NB4 (cell line): ENCODE data around the gene SARS1.

Experiments used
- MYC ChIP-seq: IDR thresholded peaks from 2 replicates; pipeline ENCODE4 v1.6.1; 2011; ENCODE audit warnings: low read depth, low read length
- POLR2A ChIP-seq: IDR thresholded peaks from 2 replicates; pipeline ENCODE4 v1.6.1; 2011; ENCODE audit warnings: mild to moderate bottlenecking; ENCODE audit not compliant: insufficient read length; ENCODE audit errors: extremely low read depth
- TF ChIP-seq, protein P1 (sequence below): IDR thresholded peaks from one replicate; pipeline ENCODE4 v1.5.1; 2012; ENCODE audit warnings: low read depth, low read length
- TF ChIP-seq, protein P2 (sequence below): IDR thresholded peaks from 2 replicates; pipeline ENCODE4 v1.6.1; 2011; ENCODE audit warnings: low read depth, low read length

GRCh38 chr1:109192433-109192832 is 21.3 kb upstream of the SARS1 start:
- TF ChIP-seq MYC = no peak
- TF ChIP-seq, protein P1, sequence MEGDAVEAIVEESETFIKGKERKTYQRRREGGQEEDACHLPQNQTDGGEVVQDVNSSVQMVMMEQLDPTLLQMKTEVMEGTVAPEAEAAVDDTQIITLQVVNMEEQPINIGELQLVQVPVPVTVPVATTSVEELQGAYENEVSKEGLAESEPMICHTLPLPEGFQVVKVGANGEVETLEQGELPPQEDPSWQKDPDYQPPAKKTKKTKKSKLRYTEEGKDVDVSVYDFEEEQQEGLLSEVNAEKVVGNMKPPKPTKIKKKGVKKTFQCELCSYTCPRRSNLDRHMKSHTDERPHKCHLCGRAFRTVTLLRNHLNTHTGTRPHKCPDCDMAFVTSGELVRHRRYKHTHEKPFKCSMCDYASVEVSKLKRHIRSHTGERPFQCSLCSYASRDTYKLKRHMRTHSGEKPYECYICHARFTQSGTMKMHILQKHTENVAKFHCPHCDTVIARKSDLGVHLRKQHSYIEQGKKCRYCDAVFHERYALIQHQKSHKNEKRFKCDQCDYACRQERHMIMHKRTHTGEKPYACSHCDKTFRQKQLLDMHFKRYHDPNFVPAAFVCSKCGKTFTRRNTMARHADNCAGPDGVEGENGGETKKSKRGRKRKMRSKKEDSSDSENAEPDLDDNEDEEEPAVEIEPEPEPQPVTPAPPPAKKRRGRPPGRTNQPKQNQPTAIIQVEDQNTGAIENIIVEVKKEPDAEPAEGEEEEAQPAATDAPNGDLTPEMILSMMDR = no peak
- TF ChIP-seq POLR2A = no peak
- TF ChIP-seq, protein P2, sequence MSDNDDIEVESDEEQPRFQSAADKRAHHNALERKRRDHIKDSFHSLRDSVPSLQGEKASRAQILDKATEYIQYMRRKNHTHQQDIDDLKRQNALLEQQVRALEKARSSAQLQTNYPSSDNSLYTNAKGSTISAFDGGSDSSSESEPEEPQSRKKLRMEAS = no peak
